ENCODE data around the gene PACRG.

GRCh38 chr6:163159110-163159509 lies 431.3 kb downstream of the PACRG start:
- TF ChIP-seq CTCF (IDR thresholded peaks at IDR 0.05): no peak
- no peak for TF ChIP-seq POLR2AphosphoS5 (IDR thresholded peaks at IDR 0.05; ENCODE audit: low read depth, low read length)
- TF ChIP-seq PBX3 (IDR thresholded peaks at IDR 0.05): no peak
- no peak for TF ChIP-seq NRF1 (IDR thresholded peaks at IDR 0.05; ENCODE audit: low read depth, low read length)
